ENCODE measurements around the gene C16orf54.
A peak's percentile ranks its signal among the peaks of the same experiment; 100 is the strongest.
"Not testable (repeated sequence)": the region's sequence is repeated elsewhere in the genome, so short reads cannot be mapped to it uniquely, and the experiment has no call there.

Gene C16orf54

GRCh38 chr16:29767062-29767461 is 21.3 kb upstream of the C16orf54 start:
- DNase-seq = no peak

- DNase-seq = no peak
These were observed 20.8 kb upstream of the C16orf54 start for GRCh38 chr16:29766571-29766970.

- no peak for DNase-seq
These were observed 19.6 kb upstream of the C16orf54 start for GRCh38 chr16:29765167-29766032.

- no peak for DNase-seq
These were observed 17.5 kb upstream of the C16orf54 start for GRCh38 chr16:29763326-29763725.

GRCh38 chr16:29761882-29762281 is 16.1 kb upstream of the C16orf54 start:
- no peak for DNase-seq

- not testable (repeated sequence) for DNase-seq
These were observed 15.5 kb upstream of the C16orf54 start for GRCh38 chr16:29761280-29761651.

- no peak for DNase-seq
These were observed 14.9 kb upstream of the C16orf54 start for GRCh38 chr16:29760567-29761279.

GRCh38 chr16:29757950-29758466 is 12.2 kb upstream of the C16orf54 start:
- no peak for DNase-seq

GRCh38 chr16:29757086-29757485 is 11.3 kb upstream of the C16orf54 start:
- DNase-seq = not testable (repeated sequence)

GRCh38 chr16:29756654-29757053 is 10.9 kb upstream of the C16orf54 start:
- DNase-seq = no peak

- DNase-seq = no peak
These were observed 7.7 kb upstream of the C16orf54 start for GRCh38 chr16:29753516-29753915.

GRCh38 chr16:29748760-29749149 is 3.0 kb upstream of the C16orf54 start:
- DNase-seq = not testable (repeated sequence)

- no peak for DNase-seq
These were observed 2.4 kb upstream of the C16orf54 start for GRCh38 chr16:29747947-29748759.

- not testable (repeated sequence) for DNase-seq
These were observed 728 bp upstream of the C16orf54 start for GRCh38 chr16:29746518-29746917.

GRCh38 chr16:29745121-29745852 is 503 bp downstream of the C16orf54 start:
- peak; percentile 44 for DNase-seq

GRCh38 chr16:29744541-29745101 is 1.2 kb downstream of the C16orf54 start:
- no peak for DNase-seq

GRCh38 chr16:29743827-29744531 is 1.8 kb downstream of the C16orf54 start:
- no peak for DNase-seq

GRCh38 chr16:29743475-29743826 is 2.3 kb downstream of the C16orf54 start:
- DNase-seq = no peak

- DNase-seq = no peak
These were observed 3.0 kb downstream of the C16orf54 start for GRCh38 chr16:29742683-29743275.

GRCh38 chr16:29740630-29741015 is 5.2 kb downstream of the C16orf54 start:
- DNase-seq = not testable (repeated sequence)
